ENCODE measurements around the gene AP3B1. TPM values are rescaled to one million over a fixed set of nuclear protein-coding genes. Genes with fewer than 3 reads are reported as not detected.

AP3B1 gene
- total RNA-seq, 2 donors from 2014 or later, result 34.5 to 40.6 TPM

GRCh38 chr5:78320401-78320800 lies 25.9 kb upstream of the AP3B1 start:
- H3K4me3 Mint-ChIP-seq, result no peak overlapping the region
- H3K36me3 Mint-ChIP-seq (ENCODE audit: low read depth), result peaks cover 2% of the 10 kb centered on the region
- H3K9me3 ChIP-seq (ENCODE audit: control insufficient read depth, low read length, poor library complexity, severe bottlenecking), result no peaks in the 10 kb centered on the region
- ATAC-seq, result no peak
- H3K27me3 Mint-ChIP-seq, result peaks cover 23% of the 10 kb centered on the region
- H3K4me1 Mint-ChIP-seq, result no peaks in the 10 kb centered on the region
- no peak for DNase-seq
- H3K27ac Mint-ChIP-seq, result no peak overlapping the region

- H3K27ac Mint-ChIP-seq, result no peak overlapping the region
These were observed 23.8 kb upstream of the AP3B1 start for GRCh38 chr5:78318337-78318736.

GRCh38 chr5:78317515-78317914 lies 23.0 kb upstream of the AP3B1 start:
- no peaks in the 10 kb centered on the region for H3K9me3 ChIP-seq (ENCODE audit: control insufficient read depth, low read length, poor library complexity, severe bottlenecking)
- Mint-ChIP-seq H3K4me1 (no peaks in the 10 kb centered on the region), H3K4me3 (no peak overlapping the region), H3K27ac (no peak overlapping the region), H3K27me3 (peaks cover 31% of the 10 kb centered on the region), H3K36me3 (ENCODE audit: low read depth) (no peaks in the 10 kb centered on the region)
- DNase-seq (no peak), ATAC-seq (no peak)

More at GRCh38 chr5:78318337-78318736, 23.8 kb upstream of the AP3B1 start:
- no peak overlapping the region for H3K4me3 Mint-ChIP-seq
- no peak for ATAC-seq
- DNase-seq, result no peak
- H3K4me1 Mint-ChIP-seq, result no peaks in the 10 kb centered on the region
- no peaks in the 10 kb centered on the region for H3K9me3 ChIP-seq (ENCODE audit: control insufficient read depth, low read length, poor library complexity, severe bottlenecking)
- no peaks in the 10 kb centered on the region for H3K36me3 Mint-ChIP-seq (ENCODE audit: low read depth)
- H3K27me3 Mint-ChIP-seq, result peaks cover 24% of the 10 kb centered on the region

GRCh38 chr5:78308703-78309102 lies 14.2 kb upstream of the AP3B1 start:
- ATAC-seq, result no peak
- H3K9me3 ChIP-seq (ENCODE audit: control insufficient read depth, low read length, poor library complexity, severe bottlenecking), result no peaks in the 10 kb centered on the region
- Mint-ChIP-seq H3K4me3 (no peak overlapping the region), H3K36me3 (ENCODE audit: low read depth) (peaks cover 5% of the 10 kb centered on the region), H3K27me3 (peaks cover 58% of the 10 kb centered on the region), H3K4me1 (no peaks in the 10 kb centered on the region), H3K27ac (no peak overlapping the region)
- DNase-seq, result no peak

GRCh38 chr5:78300464-78301045 lies 6.1 kb upstream of the AP3B1 start:
- Mint-ChIP-seq H3K27ac (no peak overlapping the region), H3K36me3 (ENCODE audit: low read depth) (no peaks in the 10 kb centered on the region), H3K4me3 (no peak overlapping the region), H3K27me3 (peaks cover 23% of the 10 kb centered on the region), H3K4me1 (peaks cover 5% of the 10 kb centered on the region)
- ATAC-seq, result no peak
- H3K9me3 ChIP-seq (ENCODE audit: control insufficient read depth, low read length, poor library complexity, severe bottlenecking), result no peaks in the 10 kb centered on the region
- DNase-seq, result no peak

GRCh38 chr5:78295035-78295961 lies 800 bp upstream of the AP3B1 start:
- DNase-seq (peak; percentile 25 to 50 (median 45)), ATAC-seq (peak; percentile 51)
- H3K27ac Mint-ChIP-seq, result peak overlapping the region; percentile 99
- H3K27me3 Mint-ChIP-seq, result peaks cover 8% of the 10 kb centered on the region
- H3K36me3 Mint-ChIP-seq (ENCODE audit: low read depth), result peaks cover 7% of the 10 kb centered on the region
- peaks cover 22% of the 10 kb centered on the region for H3K4me1 Mint-ChIP-seq
- peak overlapping the region; percentile 99 for H3K4me3 Mint-ChIP-seq
- H3K9me3 ChIP-seq (ENCODE audit: control insufficient read depth, low read length, poor library complexity, severe bottlenecking), result no peaks in the 10 kb centered on the region

GRCh38 chr5:78293851-78294247 lies 649 bp downstream of the AP3B1 start:
- Mint-ChIP-seq H3K36me3 (ENCODE audit: low read depth) (peaks cover 7% of the 10 kb centered on the region), H3K27ac (peak overlapping the region; percentile 99), H3K27me3 (no peaks in the 10 kb centered on the region), H3K4me1 (peaks cover 29% of the 10 kb centered on the region), H3K4me3 (peak overlapping the region; percentile 99)
- ATAC-seq, result no peak
- no peaks in the 10 kb centered on the region for H3K9me3 ChIP-seq (ENCODE audit: control insufficient read depth, low read length, poor library complexity, severe bottlenecking)
- no peak for DNase-seq

GRCh38 chr5:78291687-78292086 lies 2.8 kb downstream of the AP3B1 start:
- H3K27me3 Mint-ChIP-seq, result no peaks in the 10 kb centered on the region
- H3K4me3 Mint-ChIP-seq, result no peak overlapping the region
- H3K36me3 Mint-ChIP-seq (ENCODE audit: low read depth), result peaks cover 7% of the 10 kb centered on the region
- H3K27ac Mint-ChIP-seq, result no peak overlapping the region
- ATAC-seq (no peak), DNase-seq (no peak)
- no peaks in the 10 kb centered on the region for H3K9me3 ChIP-seq (ENCODE audit: control insufficient read depth, low read length, poor library complexity, severe bottlenecking)
- peaks cover 29% of the 10 kb centered on the region for H3K4me1 Mint-ChIP-seq

GRCh38 chr5:78289911-78290310 lies 4.6 kb downstream of the AP3B1 start:
- Mint-ChIP-seq H3K36me3 (ENCODE audit: low read depth) (peaks cover 7% of the 10 kb centered on the region), H3K27me3 (no peaks in the 10 kb centered on the region), H3K27ac (peak overlapping the region; percentile 81), H3K4me3 (peak overlapping the region; percentile 33), H3K4me1 (peaks cover 34% of the 10 kb centered on the region)
- no peaks in the 10 kb centered on the region for H3K9me3 ChIP-seq (ENCODE audit: control insufficient read depth, low read length, poor library complexity, severe bottlenecking)
- DNase-seq, result no peak
- ATAC-seq, result no peak

- H3K27ac Mint-ChIP-seq, result no peak overlapping the region
- peaks cover 35% of the 10 kb centered on the region for H3K4me1 Mint-ChIP-seq
- ATAC-seq (no peak), DNase-seq (no peak)
- no peaks in the 10 kb centered on the region for H3K27me3 Mint-ChIP-seq
- H3K9me3 ChIP-seq (ENCODE audit: control insufficient read depth, low read length, poor library complexity, severe bottlenecking), result no peaks in the 10 kb centered on the region
- no peaks in the 10 kb centered on the region for H3K36me3 Mint-ChIP-seq (ENCODE audit: low read depth)
- H3K4me3 Mint-ChIP-seq, result no peak overlapping the region
These were observed 6.3 kb downstream of the AP3B1 start for GRCh38 chr5:78288246-78288645.

GRCh38 chr5:78287833-78288232 lies 6.7 kb downstream of the AP3B1 start:
- Mint-ChIP-seq H3K27ac (no peak overlapping the region), H3K36me3 (ENCODE audit: low read depth) (no peaks in the 10 kb centered on the region), H3K27me3 (no peaks in the 10 kb centered on the region), H3K4me3 (no peak overlapping the region), H3K4me1 (peaks cover 37% of the 10 kb centered on the region)
- no peaks in the 10 kb centered on the region for H3K9me3 ChIP-seq (ENCODE audit: control insufficient read depth, low read length, poor library complexity, severe bottlenecking)
- DNase-seq (no peak), ATAC-seq (no peak)

GRCh38 chr5:78287169-78287568 lies 7.3 kb downstream of the AP3B1 start:
- no peak overlapping the region for H3K4me3 Mint-ChIP-seq
- ATAC-seq (no peak), DNase-seq (no peak)
- H3K27me3 Mint-ChIP-seq, result no peaks in the 10 kb centered on the region
- H3K4me1 Mint-ChIP-seq, result peaks cover 37% of the 10 kb centered on the region
- H3K9me3 ChIP-seq (ENCODE audit: control insufficient read depth, low read length, poor library complexity, severe bottlenecking), result no peaks in the 10 kb centered on the region
- peak overlapping the region; percentile 0 for H3K27ac Mint-ChIP-seq
- H3K36me3 Mint-ChIP-seq (ENCODE audit: low read depth), result no peaks in the 10 kb centered on the region

GRCh38 chr5:78286290-78286689 lies 8.2 kb downstream of the AP3B1 start:
- H3K4me3 Mint-ChIP-seq, result no peak overlapping the region
- H3K4me1 Mint-ChIP-seq, result peaks cover 38% of the 10 kb centered on the region
- H3K9me3 ChIP-seq (ENCODE audit: control insufficient read depth, low read length, poor library complexity, severe bottlenecking), result no peaks in the 10 kb centered on the region
- H3K27ac Mint-ChIP-seq, result peak overlapping the region; percentile 0
- no peak for DNase-seq
- no peak for ATAC-seq
- no peaks in the 10 kb centered on the region for H3K36me3 Mint-ChIP-seq (ENCODE audit: low read depth)
- H3K27me3 Mint-ChIP-seq, result no peaks in the 10 kb centered on the region
